ENCODE results near the gene POLE2.
"Not testable (repeated sequence)": the region's sequence is repeated elsewhere in the genome, so short reads cannot be mapped to it uniquely, and the experiment has no call there.

The POLE2 gene, protein sequence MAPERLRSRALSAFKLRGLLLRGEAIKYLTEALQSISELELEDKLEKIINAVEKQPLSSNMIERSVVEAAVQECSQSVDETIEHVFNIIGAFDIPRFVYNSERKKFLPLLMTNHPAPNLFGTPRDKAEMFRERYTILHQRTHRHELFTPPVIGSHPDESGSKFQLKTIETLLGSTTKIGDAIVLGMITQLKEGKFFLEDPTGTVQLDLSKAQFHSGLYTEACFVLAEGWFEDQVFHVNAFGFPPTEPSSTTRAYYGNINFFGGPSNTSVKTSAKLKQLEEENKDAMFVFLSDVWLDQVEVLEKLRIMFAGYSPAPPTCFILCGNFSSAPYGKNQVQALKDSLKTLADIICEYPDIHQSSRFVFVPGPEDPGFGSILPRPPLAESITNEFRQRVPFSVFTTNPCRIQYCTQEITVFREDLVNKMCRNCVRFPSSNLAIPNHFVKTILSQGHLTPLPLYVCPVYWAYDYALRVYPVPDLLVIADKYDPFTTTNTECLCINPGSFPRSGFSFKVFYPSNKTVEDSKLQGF

GRCh38 chr14:49687942-49688700 is at the start of gene POLE2:
Gene POLE2, minus strand, starts transcription at chr14:49688214. Its CDS starts 11 bp downstream, at chr14:49688203.
- peak; percentile 50 to 75 (median 63) for DNase-seq (ENCODE audit: low read depth in 3 of 3)

GRCh38 chr14:49735669-49736068 is 47.7 kb upstream of the POLE2 start:
- not testable (repeated sequence) for DNase-seq (ENCODE audit: low read depth in 3 of 3)

DNA sequence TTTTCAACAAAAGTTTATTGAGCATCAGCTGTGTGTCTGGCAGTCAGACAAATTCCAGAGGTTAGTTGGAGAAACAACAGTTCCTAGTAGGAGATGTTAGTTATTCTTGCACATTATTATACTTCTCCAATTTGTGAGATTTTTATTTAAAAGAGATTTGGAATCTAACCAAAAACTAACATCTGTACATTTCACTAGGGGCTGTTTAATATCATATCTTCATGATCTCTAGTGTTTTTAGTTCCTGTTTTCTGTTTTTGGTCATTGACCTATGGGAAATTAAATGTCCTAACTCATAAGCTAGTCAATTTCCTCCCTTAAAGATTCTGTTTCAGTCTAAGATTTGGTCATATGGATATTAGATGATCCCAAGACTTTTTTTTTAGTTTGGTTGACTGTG is 45.8 kb upstream of the POLE2 start:
- no peak for DNase-seq (ENCODE audit: low read depth in 3 of 3)

- no peak for DNase-seq (ENCODE audit: low read depth in 3 of 3)
These were observed 44.9 kb upstream of the POLE2 start for GRCh38 chr14:49732896-49733295.

- DNase-seq (ENCODE audit: low read depth in 3 of 3), result no peak
These were observed 39.2 kb upstream of the POLE2 start for GRCh38 chr14:49727171-49727570.

GRCh38 chr14:49721733-49722435 is 33.9 kb upstream of the POLE2 start:
- not testable (repeated sequence) for DNase-seq (ENCODE audit: low read depth in 3 of 3)

DNA sequence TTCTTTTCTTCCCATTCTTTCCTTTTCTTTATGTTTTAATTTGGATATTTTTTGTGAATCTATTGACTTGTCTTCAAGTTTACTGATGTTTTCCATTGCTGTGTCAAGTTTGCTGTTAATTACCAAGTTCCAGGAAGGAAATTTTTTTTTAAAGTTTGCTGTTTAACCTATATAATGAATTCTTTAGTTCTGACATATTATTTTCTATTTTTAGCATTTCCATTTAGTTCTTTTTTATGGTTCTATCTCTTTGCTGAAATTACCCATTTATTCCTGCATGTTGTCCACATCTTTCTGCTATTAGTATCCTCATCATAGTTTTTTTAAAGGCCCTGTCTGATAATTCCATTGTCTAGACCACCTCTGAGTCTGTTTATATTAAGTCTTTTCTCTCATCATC is 32.7 kb upstream of the POLE2 start:
- DNase-seq (ENCODE audit: low read depth in 3 of 3), result no peak

- DNase-seq (ENCODE audit: low read depth in 3 of 3), result not testable (repeated sequence)
These were observed 23.0 kb upstream of the POLE2 start for GRCh38 chr14:49710993-49711392.

- DNase-seq (ENCODE audit: low read depth in 3 of 3), result not testable (repeated sequence)
These were observed 16.5 kb upstream of the POLE2 start for GRCh38 chr14:49704471-49704870.

DNA sequence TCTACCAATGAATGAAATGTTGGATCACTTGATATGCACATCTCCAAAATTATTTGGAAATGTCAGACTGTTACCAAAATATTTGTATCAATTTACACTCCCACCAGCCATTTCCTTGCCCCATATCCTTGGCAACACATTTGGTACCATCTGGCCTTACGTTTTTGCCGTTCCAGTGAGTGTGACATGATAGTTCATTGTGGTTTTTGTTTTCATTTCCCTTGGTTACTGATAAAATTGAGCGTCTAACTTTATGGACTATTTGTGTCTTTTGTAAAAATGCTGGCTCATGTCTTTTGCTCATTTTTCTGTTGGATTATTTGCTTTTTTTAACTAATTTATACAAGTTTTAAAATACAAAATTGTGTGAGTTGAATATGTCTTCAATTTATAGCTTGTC is 16.0 kb upstream of the POLE2 start:
- no peak for DNase-seq (ENCODE audit: low read depth in 3 of 3)

GRCh38 chr14:49702725-49703124 is 14.7 kb upstream of the POLE2 start:
- no peak for DNase-seq (ENCODE audit: low read depth in 3 of 3)

GRCh38 chr14:49693735-49694124 is 5.7 kb upstream of the POLE2 start:
- DNase-seq (ENCODE audit: low read depth in 3 of 3), result not testable (repeated sequence)

GRCh38 chr14:49692811-49693734 is 5.1 kb upstream of the POLE2 start, which contains the start of gene KLHDC1:
Gene KLHDC1, plus strand, starts transcription at chr14:49693120. Its CDS starts 75 bp downstream, at chr14:49693195.
- DNase-seq (ENCODE audit: low read depth in 3 of 3), result peak; percentile 55 to 64 (median 59)

- no peak for DNase-seq (ENCODE audit: low read depth in 3 of 3)
These were observed 4.3 kb upstream of the POLE2 start for GRCh38 chr14:49692193-49692757.

- DNase-seq (ENCODE audit: low read depth in 3 of 3), result no peak
These were observed 3.0 kb upstream of the POLE2 start for GRCh38 chr14:49691031-49691430.

GRCh38 chr14:49688701-49689030 is 652 bp upstream of the POLE2 start:
- no peak for DNase-seq (ENCODE audit: low read depth in 3 of 3)

DNA sequence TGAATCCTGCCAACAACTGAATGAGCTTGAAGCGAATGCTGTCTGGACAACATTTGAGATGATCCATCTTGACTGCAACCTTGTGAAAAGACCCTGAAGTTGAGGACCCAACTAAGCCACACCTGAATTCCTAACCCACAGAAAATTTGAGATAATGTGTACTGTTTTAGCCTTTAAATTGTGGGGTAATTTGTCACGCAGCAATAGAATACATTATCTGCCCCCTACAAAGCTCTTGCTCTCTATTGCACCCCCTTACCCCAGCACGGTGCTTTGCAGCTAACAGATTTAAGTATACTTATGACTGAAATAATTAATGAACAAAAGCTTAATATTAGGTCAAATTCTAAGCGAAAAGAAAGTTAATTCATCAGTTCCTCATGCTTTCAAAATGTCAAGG is 1.6 kb downstream of the POLE2 start:
- no peak for DNase-seq (ENCODE audit: low read depth in 3 of 3)

- DNase-seq (ENCODE audit: low read depth in 3 of 3), result no peak
These were observed 8.7 kb downstream of the POLE2 start for GRCh38 chr14:49679271-49679670.

GRCh38 chr14:49677643-49678042 is 10.4 kb downstream of the POLE2 start:
- DNase-seq (ENCODE audit: low read depth in 3 of 3), result no peak

DNA sequence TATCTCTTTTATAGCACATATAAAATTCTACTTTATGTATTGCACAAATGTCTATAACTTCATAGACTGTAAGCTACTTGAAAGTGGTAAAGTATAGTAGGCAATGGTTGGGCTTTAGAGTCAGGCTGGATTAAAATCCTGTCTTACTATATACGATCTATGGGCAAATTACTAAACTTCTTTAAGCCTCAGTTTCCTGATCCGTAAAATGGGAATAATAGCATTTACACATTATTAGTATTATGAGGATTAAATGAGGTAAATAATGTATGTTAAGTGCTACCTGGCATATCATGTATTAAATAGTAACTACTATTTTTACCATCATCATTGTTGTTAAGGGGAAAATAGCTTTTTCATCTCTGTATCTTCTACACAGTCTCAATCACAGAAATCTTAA is 14.4 kb downstream of the POLE2 start:
- no peak for DNase-seq (ENCODE audit: low read depth in 3 of 3)

- no peak for DNase-seq (ENCODE audit: low read depth in 3 of 3)
These were observed 17.5 kb downstream of the POLE2 start for GRCh38 chr14:49670475-49670874.
